ENCODE data around the gene ODF2L. TPM values are rescaled to one million over a fixed set of nuclear protein-coding genes. Genes with fewer than 3 reads are reported as not detected.

The ODF2L gene
- 57.9 TPM for total RNA-seq

- H3K4me1 ChIP-seq (ENCODE audit: insufficient read depth, low read length): peaks cover 26% of the 10 kb centered on the region
- H3K27me3 ChIP-seq (ENCODE audit: insufficient read depth, low read length): no peaks in the 10 kb centered on the region
- H3K9me3 ChIP-seq (ENCODE audit: low read depth, low read length): no peaks in the 10 kb centered on the region
- peak within 1 kb of the TSS; percentile 87 for H3K4me3 ChIP-seq (ENCODE audit: low read length)
Measured at GRCh38 chr1:86395751-86396497, at the start of gene ODF2L. ODF2L (minus strand) TSS chr1:86396323; CDS start chr1:86387027, 9,296 bp downstream.

GRCh38 chr1:86445919-86446318, 49.8 kb upstream of the ODF2L start:
- Histone ChIP-seq H3K27me3 (ENCODE audit: insufficient read depth, low read length) (no peaks in the 10 kb centered on the region), H3K4me1 (ENCODE audit: insufficient read depth, low read length) (peaks cover 3% of the 10 kb centered on the region), H3K4me3 (ENCODE audit: low read length) (no peak overlapping the region), H3K9me3 (ENCODE audit: low read depth, low read length) (no peaks in the 10 kb centered on the region)

GRCh38 chr1:86441997-86442396, 45.9 kb upstream of the ODF2L start:
- no peak overlapping the region for H3K4me3 ChIP-seq (ENCODE audit: low read length)
- no peaks in the 10 kb centered on the region for H3K27me3 ChIP-seq (ENCODE audit: insufficient read depth, low read length)
- H3K9me3 ChIP-seq (ENCODE audit: low read depth, low read length): no peaks in the 10 kb centered on the region
- H3K4me1 ChIP-seq (ENCODE audit: insufficient read depth, low read length): peaks cover 3% of the 10 kb centered on the region

DNA sequence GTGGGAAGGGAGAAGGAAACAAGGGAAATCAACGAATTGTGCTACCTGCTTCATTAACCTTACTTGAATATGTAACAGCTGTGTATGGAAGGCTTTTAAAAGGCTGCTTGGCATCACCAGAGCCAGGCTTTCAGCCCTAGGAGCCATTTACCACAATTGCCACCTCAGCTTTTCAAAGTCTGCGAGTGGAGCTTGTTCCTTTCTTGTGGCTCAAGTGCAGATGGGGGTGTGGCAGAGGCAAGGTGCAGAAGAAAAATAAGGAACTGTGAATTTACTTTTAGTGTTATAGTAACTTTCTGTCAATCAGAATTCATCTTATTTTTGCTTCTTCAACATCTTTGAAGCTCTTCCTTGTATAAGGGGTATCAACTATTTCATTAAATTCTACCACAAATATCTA, 45.5 kb upstream of the ODF2L start:
- no peaks in the 10 kb centered on the region for H3K27me3 ChIP-seq (ENCODE audit: insufficient read depth, low read length)
- no peaks in the 10 kb centered on the region for H3K9me3 ChIP-seq (ENCODE audit: low read depth, low read length)
- peaks cover 3% of the 10 kb centered on the region for H3K4me1 ChIP-seq (ENCODE audit: insufficient read depth, low read length)
- no peak overlapping the region for H3K4me3 ChIP-seq (ENCODE audit: low read length)

DNA sequence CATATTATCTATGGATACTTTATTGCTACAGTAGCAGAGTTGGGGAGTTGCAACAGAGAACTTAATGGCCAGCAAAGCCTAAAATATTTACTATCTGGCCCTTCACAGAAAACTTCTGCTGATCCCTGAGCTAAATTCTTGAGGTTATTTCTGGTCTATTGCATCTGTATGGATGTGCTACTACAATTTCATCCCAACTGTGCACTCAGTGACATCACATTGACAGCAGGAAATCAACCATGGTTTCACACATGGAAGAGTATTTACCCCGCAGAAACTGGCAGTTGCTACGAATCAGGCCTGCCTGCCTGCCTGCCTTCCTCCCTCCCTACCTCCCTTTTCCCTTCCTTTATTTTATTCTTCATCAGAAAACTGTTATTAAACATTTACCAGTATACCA, 39.9 kb upstream of the ODF2L start:
- Histone ChIP-seq H3K4me1 (ENCODE audit: insufficient read depth, low read length) (no peaks in the 10 kb centered on the region), H3K9me3 (ENCODE audit: low read depth, low read length) (no peaks in the 10 kb centered on the region), H3K4me3 (ENCODE audit: low read length) (no peak overlapping the region), H3K27me3 (ENCODE audit: insufficient read depth, low read length) (no peaks in the 10 kb centered on the region)

- Histone ChIP-seq H3K27me3 (ENCODE audit: insufficient read depth, low read length) (no peaks in the 10 kb centered on the region), H3K9me3 (ENCODE audit: low read depth, low read length) (no peaks in the 10 kb centered on the region), H3K4me3 (ENCODE audit: low read length) (no peak overlapping the region), H3K4me1 (ENCODE audit: insufficient read depth, low read length) (peaks cover 5% of the 10 kb centered on the region)
Measured at GRCh38 chr1:86435327-86435726, 39.2 kb upstream of the ODF2L start.

DNA sequence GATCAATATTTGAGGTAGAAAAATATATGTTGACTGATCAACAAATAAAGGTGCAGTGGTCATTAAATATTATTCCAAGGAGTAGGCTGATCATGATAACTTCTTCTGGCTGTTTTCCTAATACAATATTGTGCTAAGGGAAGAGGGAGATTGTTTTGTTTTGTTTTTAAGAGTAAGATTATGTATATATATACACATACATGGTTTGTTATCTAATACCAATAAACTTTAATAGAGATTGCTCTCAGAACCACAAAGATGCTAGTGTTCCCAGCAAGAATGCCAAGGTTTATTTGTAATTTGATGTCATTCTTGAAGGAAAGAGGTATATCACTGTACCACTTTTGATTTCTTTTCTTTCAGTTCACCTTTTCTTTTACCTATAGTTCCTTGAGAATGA, 37.9 kb upstream of the ODF2L start:
- Histone ChIP-seq H3K4me1 (ENCODE audit: insufficient read depth, low read length) (peaks cover 16% of the 10 kb centered on the region), H3K9me3 (ENCODE audit: low read depth, low read length) (no peaks in the 10 kb centered on the region), H3K4me3 (ENCODE audit: low read length) (no peak overlapping the region), H3K27me3 (ENCODE audit: insufficient read depth, low read length) (no peaks in the 10 kb centered on the region)

- Histone ChIP-seq H3K4me3 (ENCODE audit: low read length) (no peak overlapping the region), H3K27me3 (ENCODE audit: insufficient read depth, low read length) (no peaks in the 10 kb centered on the region), H3K9me3 (ENCODE audit: low read depth, low read length) (no peaks in the 10 kb centered on the region), H3K4me1 (ENCODE audit: insufficient read depth, low read length) (peaks cover 22% of the 10 kb centered on the region)
Measured at GRCh38 chr1:86430376-86430775, 34.3 kb upstream of the ODF2L start.

- peaks cover 22% of the 10 kb centered on the region for H3K4me1 ChIP-seq (ENCODE audit: insufficient read depth, low read length)
- no peak overlapping the region for H3K4me3 ChIP-seq (ENCODE audit: low read length)
- no peaks in the 10 kb centered on the region for H3K9me3 ChIP-seq (ENCODE audit: low read depth, low read length)
- H3K27me3 ChIP-seq (ENCODE audit: insufficient read depth, low read length): no peaks in the 10 kb centered on the region
Measured at GRCh38 chr1:86429835-86430234, 33.7 kb upstream of the ODF2L start.

GRCh38 chr1:86429122-86429725, 33.1 kb upstream of the ODF2L start:
- Histone ChIP-seq H3K9me3 (ENCODE audit: low read depth, low read length) (no peaks in the 10 kb centered on the region), H3K27me3 (ENCODE audit: insufficient read depth, low read length) (no peaks in the 10 kb centered on the region), H3K4me1 (ENCODE audit: insufficient read depth, low read length) (peaks cover 22% of the 10 kb centered on the region), H3K4me3 (ENCODE audit: low read length) (no peak overlapping the region)

- Histone ChIP-seq H3K9me3 (ENCODE audit: low read depth, low read length) (no peaks in the 10 kb centered on the region), H3K27me3 (ENCODE audit: insufficient read depth, low read length) (no peaks in the 10 kb centered on the region), H3K4me3 (ENCODE audit: low read length) (no peak within 1 kb of the TSS), H3K4me1 (ENCODE audit: insufficient read depth, low read length) (peaks cover 8% of the 10 kb centered on the region)
Measured at GRCh38 chr1:86423873-86424272, 27.8 kb upstream of the ODF2L start, which contains the start of gene CLCA2. CLCA2 (plus strand) TSS chr1:86424171; CDS start chr1:86424248, 77 bp downstream.

DNA sequence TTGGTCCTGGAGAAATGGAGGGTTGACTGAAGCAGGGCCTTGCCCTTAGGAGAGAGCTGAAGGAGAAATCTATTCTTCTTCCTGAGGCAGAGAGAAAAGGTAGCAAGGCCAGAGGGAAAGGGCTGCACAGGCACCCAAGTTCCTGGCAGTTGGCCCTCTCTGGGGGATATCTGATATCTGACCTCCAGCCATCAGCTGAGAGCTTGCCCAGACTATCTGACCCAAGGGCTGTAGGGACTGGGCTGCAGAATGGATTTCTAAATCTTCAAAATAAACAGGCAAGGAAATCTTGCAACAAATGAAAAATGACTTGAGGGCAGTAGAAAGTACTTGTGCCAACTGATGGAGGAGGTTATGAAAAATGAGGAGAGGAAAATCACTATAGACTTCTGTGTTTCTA, 27.4 kb upstream of the ODF2L start:
- Histone ChIP-seq H3K4me1 (ENCODE audit: insufficient read depth, low read length) (peaks cover 4% of the 10 kb centered on the region), H3K9me3 (ENCODE audit: low read depth, low read length) (no peaks in the 10 kb centered on the region), H3K27me3 (ENCODE audit: insufficient read depth, low read length) (no peaks in the 10 kb centered on the region), H3K4me3 (ENCODE audit: low read length) (no peak overlapping the region)

DNA sequence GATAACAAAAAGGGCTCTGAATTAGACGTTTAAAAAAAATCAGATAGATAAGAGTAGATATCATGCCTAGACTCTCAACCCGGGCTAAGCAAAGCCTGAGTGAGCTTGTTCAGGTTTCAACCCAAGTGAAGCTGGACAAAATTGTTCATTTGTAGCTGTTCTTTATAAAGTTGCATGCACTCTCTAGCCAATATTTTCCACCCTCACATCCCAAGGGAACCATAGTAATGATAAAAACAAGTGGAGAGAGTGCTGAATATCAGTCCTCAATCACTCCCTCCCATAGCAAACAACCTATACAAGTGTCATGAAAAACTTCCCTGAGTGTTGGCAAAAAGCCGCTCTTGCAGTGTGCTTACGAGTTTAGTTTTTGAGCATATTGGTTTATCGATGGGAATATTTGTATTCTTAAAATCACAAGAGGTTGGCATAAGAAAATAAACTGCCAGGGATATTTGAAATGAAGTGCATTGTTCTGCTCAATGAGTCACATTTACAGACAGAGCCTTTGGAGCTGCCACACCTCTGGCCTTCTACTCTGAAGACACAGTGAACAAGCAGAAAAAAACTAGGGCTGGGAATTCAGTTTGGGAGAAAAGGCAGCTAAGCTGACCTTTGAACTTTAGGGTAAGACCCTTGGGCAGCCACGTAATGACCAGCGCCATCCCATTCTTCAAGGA, 25.6 kb upstream of the ODF2L start:
- Histone ChIP-seq H3K27me3 (ENCODE audit: insufficient read depth, low read length) (no peaks in the 10 kb centered on the region), H3K4me3 (ENCODE audit: low read length) (no peak overlapping the region), H3K9me3 (ENCODE audit: low read depth, low read length) (no peaks in the 10 kb centered on the region), H3K4me1 (ENCODE audit: insufficient read depth, low read length) (peaks cover 4% of the 10 kb centered on the region)

GRCh38 chr1:86419277-86419903, 23.3 kb upstream of the ODF2L start:
- Histone ChIP-seq H3K4me3 (ENCODE audit: low read length) (no peak overlapping the region), H3K27me3 (ENCODE audit: insufficient read depth, low read length) (no peaks in the 10 kb centered on the region), H3K9me3 (ENCODE audit: low read depth, low read length) (no peaks in the 10 kb centered on the region), H3K4me1 (ENCODE audit: insufficient read depth, low read length) (peaks cover 4% of the 10 kb centered on the region)

DNA sequence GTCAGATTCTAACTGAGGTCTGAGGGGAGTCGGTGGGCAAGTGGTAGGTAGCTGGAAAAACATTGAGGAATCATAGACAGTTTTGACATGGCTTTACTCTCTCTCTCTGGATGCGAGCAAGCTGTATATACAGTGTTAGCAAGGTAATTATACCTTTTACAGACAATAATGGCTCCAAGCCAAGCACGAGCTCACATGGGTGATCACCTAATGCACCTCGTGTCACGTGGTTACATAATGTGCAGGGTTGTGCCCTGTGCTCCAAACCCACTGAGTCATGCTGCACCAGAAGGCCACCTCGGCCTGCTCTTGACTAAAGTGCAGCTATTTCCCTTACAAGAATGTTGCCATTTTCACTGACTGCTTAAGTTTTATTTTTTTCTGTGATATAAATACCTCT, 20.2 kb upstream of the ODF2L start:
- Histone ChIP-seq H3K9me3 (ENCODE audit: low read depth, low read length) (no peaks in the 10 kb centered on the region), H3K27me3 (ENCODE audit: insufficient read depth, low read length) (no peaks in the 10 kb centered on the region), H3K4me3 (ENCODE audit: low read length) (no peak overlapping the region), H3K4me1 (ENCODE audit: insufficient read depth, low read length) (peaks cover 4% of the 10 kb centered on the region)

Measured in mononuclear cell (primary cell).